Activated B cell treated with CpG ODN at 0.5 μM for 24 hours (primary cell): ENCODE results near the gene USHBP1. TPM values are rescaled to one million over a fixed set of nuclear protein-coding genes. Genes with fewer than 3 reads are reported as not detected.

ENCODE experiments used
- ATAC-seq: fragments of 200-7000 bp; cut with Tn5 transposase; one replicate; pipeline ENCODE4 v1.10.0; 2021; ENCODE audit warnings: low read depth, mild to moderate bottlenecking, moderate library complexity
- CTCF ChIA-PET: fragments of 350-600 bp; sonication (Branson Sonifier 250); formaldehyde crosslinking; loops from one replicate; lab custom pipeline; 2021; ENCODE audit warnings: antibody characterized with exemption; lab: Charles Lee
- POLR2A ChIA-PET: fragments of 350-600 bp; sonication (Branson Sonifier 250); formaldehyde crosslinking; loops from one replicate; lab custom pipeline; 2021; ENCODE audit warnings: antibody characterized with exemption; lab: Charles Lee
- DNase-seq: peaks from one replicate; pipeline ENCODE4 v3.0.0; 2022
- H3K27ac Mint-ChIP-seq: one replicate; pipeline ENCODE4 v1.8.0; 2020; ENCODE audit warnings: mixed read lengths
- H3K27me3 Mint-ChIP-seq: one replicate; pipeline ENCODE4 v1.8.0; 2021; ENCODE audit warnings: mixed read lengths
- H3K36me3 Mint-ChIP-seq: one replicate; pipeline ENCODE4 v1.8.0; 2021; ENCODE audit warnings: low read depth, mixed read lengths
- H3K4me1 Mint-ChIP-seq: one replicate; pipeline ENCODE4 v1.8.0; 2021; ENCODE audit warnings: mixed read lengths
- H3K4me3 Mint-ChIP-seq: one replicate; pipeline ENCODE4 v1.8.0; 2020; ENCODE audit warnings: mild to moderate bottlenecking, mixed read lengths
- H3K9me3 Mint-ChIP-seq: one replicate; pipeline ENCODE4 v1.8.0; 2020; ENCODE audit warnings: mixed read lengths
- CTCF ChIP-seq: fragments of 200-600 bp; IDR thresholded peaks from one replicate; pipeline ENCODE4 v1.8.0; 2022; ENCODE audit warnings: antibody characterized with exemption, mild to moderate bottlenecking
- intact Hi-C: fragments of 100-400 bp; cut with micrococcal nuclease; formaldehyde crosslinking; loops from one replicate; pipeline ENCODE4 v1.15.1; 2024
- total RNA-seq: library from RNA; stranded (reverse); gene quantifications from 2 replicates; pipeline ENCODE4 v1.2.3, GENCODE V29; 2022

USHBP1 gene
- total RNA-seq, 1 donor from 2014 or later = 0.42 TPM

- ATAC-seq = no peak
- Mint-ChIP-seq H3K9me3 (no peaks in the 10 kb centered on the region), H3K36me3 (peaks cover 56% of the 10 kb centered on the region), H3K4me1 (peaks cover 24% of the 10 kb centered on the region), H3K27me3 (no peaks in the 10 kb centered on the region), H3K27ac (peak overlapping the region; percentile 96), H3K4me3 (peak overlapping the region; percentile 91)
- POLR2A ChIA-PET = interaction anchor here (0.5 to 2.7 kb wide), 23 partner anchors 9 to 887 kb away, joined by 3 to 63 read pairs (median 5); partner anchors contain the start of genes BABAM1, DDA1, HAUS8 and MRPL34
- DNase-seq = no peak
- TF ChIP-seq CTCF = no peak
- CTCF ChIA-PET = interaction anchor here (3.0 kb wide), 1 partner anchor 21 kb away, joined by 9 read pairs; no protein-coding TSS in a partner anchor
- intact Hi-C loops = loop anchor here (1.0 to 10.0 kb wide), 6 partner anchors 12 to 320 kb away; partner anchors contain the start of genes BABAM1, GTPBP3 and OCEL1
Measured at GRCh38 chr19:17214508-17215126, 49.9 kb downstream of the USHBP1 start.

GRCh38 chr19:17213334-17213733 lies 51.2 kb downstream of the USHBP1 start:
- Mint-ChIP-seq H3K27me3 (no peaks in the 10 kb centered on the region), H3K36me3 (peaks cover 61% of the 10 kb centered on the region), H3K9me3 (no peaks in the 10 kb centered on the region), H3K4me1 (peaks cover 32% of the 10 kb centered on the region), H3K27ac (no peak overlapping the region), H3K4me3 (no peak overlapping the region)
- TF ChIP-seq CTCF = no peak
- no peak for DNase-seq
- no peak for ATAC-seq
- ChIA-PET POLR2A (interaction anchor here (2.4 to 2.7 kb wide), 2 partner anchors 11 to 23 kb away, joined by 9 to 25 read pairs; no protein-coding TSS in a partner anchor), CTCF (interaction anchor here (3.0 kb wide), 1 partner anchor 22 kb away, joined by 9 read pairs; no protein-coding TSS in a partner anchor)
- intact Hi-C loops = loop anchor here (10.0 kb wide), 1 partner anchor 319 kb away; no protein-coding TSS in a partner anchor

- intact Hi-C loops = loop anchor here (10.0 kb wide), 1 partner anchor 317 kb away; no protein-coding TSS in a partner anchor
- no peaks in the 10 kb centered on the region for H3K27me3 Mint-ChIP-seq
- CTCF ChIA-PET = no interaction called here
- H3K4me1 Mint-ChIP-seq = peaks cover 32% of the 10 kb centered on the region
- no peak for ATAC-seq
- H3K27ac Mint-ChIP-seq = no peak overlapping the region
- no peaks in the 10 kb centered on the region for H3K9me3 Mint-ChIP-seq
- POLR2A ChIA-PET = interaction anchor here (0.6 to 1.0 kb wide), 2 partner anchors 14 to 29 kb away, joined by 3 to 7 read pairs; partner anchors contain the start of gene OCEL1
- no peak for DNase-seq
- TF ChIP-seq CTCF = no peak
- H3K36me3 Mint-ChIP-seq = peaks cover 50% of the 10 kb centered on the region
- no peak overlapping the region for H3K4me3 Mint-ChIP-seq
Measured at GRCh38 chr19:17211547-17212446, 52.7 kb downstream of the USHBP1 start.

GRCh38 chr19:17210296-17210695 lies 54.2 kb downstream of the USHBP1 start:
- ChIA-PET POLR2A (no interaction called here), CTCF (no interaction called here)
- Mint-ChIP-seq H3K36me3 (peaks cover 52% of the 10 kb centered on the region), H3K9me3 (no peaks in the 10 kb centered on the region), H3K27me3 (no peaks in the 10 kb centered on the region), H3K27ac (peak overlapping the region; percentile 24), H3K4me3 (no peak overlapping the region), H3K4me1 (peaks cover 25% of the 10 kb centered on the region)
- no peak for DNase-seq
- intact Hi-C loops = loop anchor here (10.0 kb wide), 1 partner anchor 315 kb away; no protein-coding TSS in a partner anchor
- TF ChIP-seq CTCF = no peak
- ATAC-seq = no peak
